Tibial artery (tissue), 4 donors: Measurements from ENCODE around the gene ELP5.

ENCODE experiments used
- DNase-seq, 2 donors: peaks; one replicate each; pipeline ENCODE4 v3.0.0-alpha.2; 2019
- H3K27ac ChIP-seq, 2 donors: fragments of 200-600 bp; sonication (generic) in 1 of 2; 1 replicate in 1 of 2; 2 replicates in 1 of 2; pipeline ENCODE4 v1.5.1; 2018 to 2019; ENCODE audit warnings: mild to moderate bottlenecking in 1 of 2
- H3K27me3 ChIP-seq, 2 donors: fragments of 200-600 bp; sonication (generic) in 1 of 2; one replicate each; pipeline versions ENCODE4 v1.5.1 to v1.6.0; 2016 to 2019
- H3K36me3 ChIP-seq, 3 donors: fragments of 200-600 bp; sonication (generic) in 2 of 3; one replicate each; pipeline ENCODE4 v1.5.1; 2016 to 2019; ENCODE audit warnings: mild to moderate bottlenecking in 2 of 3
- H3K4me1 ChIP-seq, 4 donors: fragments of 200-600 bp; sonication (generic) in 2 of 4; 1 replicate in 3 of 4; 2 replicates in 1 of 4; pipeline ENCODE4 v1.5.1; 2016 to 2019
- H3K4me3 ChIP-seq, 2 donors: fragments of 200-600 bp; sonication (generic) in 1 of 2; 1 replicate in 1 of 2; 2 replicates in 1 of 2; pipeline ENCODE4 v1.5.1; 2018 to 2019; ENCODE audit warnings: mild to moderate bottlenecking in 2 of 2
- H3K9me3 ChIP-seq, 3 donors: fragments of 200-600 bp; sonication (generic) in 1 of 3; one replicate each; pipeline ENCODE4 v1.5.1; 2016 to 2019
- CTCF ChIP-seq, 2 experiments: fragments of 200-600 bp in 1 of 2; fragments of 450-650 bp in 1 of 2; IDR thresholded peaks; one replicate each; pipeline ENCODE4 v1.5.1; 2017 to 2019; ENCODE audit warnings: antibody characterized with exemption in 2 of 2, mild to moderate bottlenecking in 1 of 2, moderate library complexity in 1 of 2
- intact Hi-C: fragments of 100-400 bp; cut with DNase I; formaldehyde crosslinking; loops from one replicate; pipeline ENCODE4 v1.15.0; 2023; ENCODE audit warnings: low total_unique reads

The ELP5 gene

GRCh38 chr17:7296189-7296861 lies 44.3 kb downstream of the ELP5 start:
- Histone ChIP-seq H3K9me3 (no peaks in the 10 kb centered on the region), H3K4me1 (peaks cover 0 to 44% (median 32%) of the 10 kb centered on the region in 4 donors), H3K27ac (peak overlapping the region; percentile 29 to 61), H3K4me3 (peak overlapping the region; percentile 6 to 27), H3K36me3 (no peaks in the 10 kb centered on the region), H3K27me3 (peaks cover 0 to 48% of the 10 kb centered on the region in 2 donors)
- intact Hi-C loops: loop anchor here (1.0 kb wide), 1 partner anchor 16 kb away; no protein-coding TSS in a partner anchor
- peak; percentile 74 to 94 for DNase-seq
- TF ChIP-seq CTCF (IDR thresholded peaks at IDR 0.05): peak; percentile 92 to 98

GRCh38 chr17:7304179-7304578 lies 52.2 kb downstream of the ELP5 start:
- H3K4me3 ChIP-seq: no peak overlapping the region
- H3K27ac ChIP-seq: no peak overlapping the region
- H3K36me3 ChIP-seq: peaks cover 0 to under 1% (median 0%) of the 10 kb centered on the region in 3 donors
- peaks cover 0 to 12% (median 9%) of the 10 kb centered on the region in 4 donors for H3K4me1 ChIP-seq
- peaks cover 0 to 6% of the 10 kb centered on the region in 2 donors for H3K27me3 ChIP-seq
- no peak for DNase-seq
- intact Hi-C loops: loop anchor here (5.0 kb wide), 1 partner anchor 42 kb away; the partner anchor contains the start of gene CLDN7
- no peak for TF ChIP-seq CTCF (IDR thresholded peaks at IDR 0.05)
- no peaks in the 10 kb centered on the region for H3K9me3 ChIP-seq

GRCh38 chr17:7306911-7307685 lies 55.1 kb downstream of the ELP5 start, which contains the start of gene EIF5A:
Gene EIF5A, plus strand, starts transcription at chr17:7307628. Its CDS starts 2,008 bp downstream, at chr17:7309636.
- Histone ChIP-seq H3K27me3 (peaks cover 0 to 2% of the 10 kb centered on the region in 2 donors), H3K4me1 (peaks cover 0 to 34% (median 27%) of the 10 kb centered on the region in 4 donors), H3K9me3 (no peaks in the 10 kb centered on the region), H3K36me3 (peaks cover 23 to 30% (median 25%) of the 10 kb centered on the region in 3 donors), H3K4me3 (peak within 1 kb of the TSS; percentile 91 to 98), H3K27ac (peak within 1 kb of the TSS; percentile 95 to 99)
- intact Hi-C loops: no loop called here
- peak in 1 of 2 experiments; percentile 3 for TF ChIP-seq CTCF (IDR thresholded peaks at IDR 0.05)
- DNase-seq: peak; percentile 99 to 100

GRCh38 chr17:7307686-7308624 lies 55.9 kb downstream of the ELP5 start:
- H3K27ac ChIP-seq: peak overlapping the region; percentile 95 to 99
- H3K4me3 ChIP-seq: peak overlapping the region; percentile 91 to 98
- DNase-seq: peak in 1 of 2 donors; percentile 78
- H3K9me3 ChIP-seq: no peaks in the 10 kb centered on the region
- H3K27me3 ChIP-seq: no peaks in the 10 kb centered on the region
- intact Hi-C loops: no loop called here
- H3K4me1 ChIP-seq: peaks cover 0 to 40% (median 31%) of the 10 kb centered on the region in 4 donors
- TF ChIP-seq CTCF (IDR thresholded peaks at IDR 0.05): peak in 1 of 2 experiments; percentile 11
- peaks cover 31 to 38% (median 34%) of the 10 kb centered on the region in 3 donors for H3K36me3 ChIP-seq
